ENCODE data around the gene GCGR.

DNA sequence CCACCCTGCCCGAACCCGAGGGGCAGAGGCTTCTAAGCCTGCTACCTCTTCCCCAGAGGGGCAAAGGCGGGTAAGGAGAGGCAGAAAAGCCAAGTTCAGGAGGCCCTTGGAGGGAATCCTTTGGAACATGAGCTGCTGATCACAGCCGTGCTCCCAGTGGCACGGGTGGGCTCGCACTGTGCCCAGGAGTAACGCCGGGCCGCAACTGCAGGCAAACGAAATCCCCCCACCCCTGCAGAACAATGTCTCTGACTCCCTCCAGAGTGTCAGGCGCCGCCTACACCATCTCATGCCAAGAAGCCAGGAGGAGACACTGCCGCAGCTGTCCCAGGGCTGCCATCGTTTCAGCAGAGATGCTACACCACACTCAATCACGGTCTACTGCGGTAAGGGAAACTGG, 47.5 kb downstream of the GCGR start:
- TF ChIP-seq, protein P1, sequence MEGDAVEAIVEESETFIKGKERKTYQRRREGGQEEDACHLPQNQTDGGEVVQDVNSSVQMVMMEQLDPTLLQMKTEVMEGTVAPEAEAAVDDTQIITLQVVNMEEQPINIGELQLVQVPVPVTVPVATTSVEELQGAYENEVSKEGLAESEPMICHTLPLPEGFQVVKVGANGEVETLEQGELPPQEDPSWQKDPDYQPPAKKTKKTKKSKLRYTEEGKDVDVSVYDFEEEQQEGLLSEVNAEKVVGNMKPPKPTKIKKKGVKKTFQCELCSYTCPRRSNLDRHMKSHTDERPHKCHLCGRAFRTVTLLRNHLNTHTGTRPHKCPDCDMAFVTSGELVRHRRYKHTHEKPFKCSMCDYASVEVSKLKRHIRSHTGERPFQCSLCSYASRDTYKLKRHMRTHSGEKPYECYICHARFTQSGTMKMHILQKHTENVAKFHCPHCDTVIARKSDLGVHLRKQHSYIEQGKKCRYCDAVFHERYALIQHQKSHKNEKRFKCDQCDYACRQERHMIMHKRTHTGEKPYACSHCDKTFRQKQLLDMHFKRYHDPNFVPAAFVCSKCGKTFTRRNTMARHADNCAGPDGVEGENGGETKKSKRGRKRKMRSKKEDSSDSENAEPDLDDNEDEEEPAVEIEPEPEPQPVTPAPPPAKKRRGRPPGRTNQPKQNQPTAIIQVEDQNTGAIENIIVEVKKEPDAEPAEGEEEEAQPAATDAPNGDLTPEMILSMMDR (IDR thresholded peaks at IDR 0.05), result no peak
- TF ChIP-seq POLR2A (IDR thresholded peaks at IDR 0.05), result no peak

All from lower leg skin (tissue), 3 donors.